Measurements from ENCODE around the gene FNDC3B.

The FNDC3B gene

DNA sequence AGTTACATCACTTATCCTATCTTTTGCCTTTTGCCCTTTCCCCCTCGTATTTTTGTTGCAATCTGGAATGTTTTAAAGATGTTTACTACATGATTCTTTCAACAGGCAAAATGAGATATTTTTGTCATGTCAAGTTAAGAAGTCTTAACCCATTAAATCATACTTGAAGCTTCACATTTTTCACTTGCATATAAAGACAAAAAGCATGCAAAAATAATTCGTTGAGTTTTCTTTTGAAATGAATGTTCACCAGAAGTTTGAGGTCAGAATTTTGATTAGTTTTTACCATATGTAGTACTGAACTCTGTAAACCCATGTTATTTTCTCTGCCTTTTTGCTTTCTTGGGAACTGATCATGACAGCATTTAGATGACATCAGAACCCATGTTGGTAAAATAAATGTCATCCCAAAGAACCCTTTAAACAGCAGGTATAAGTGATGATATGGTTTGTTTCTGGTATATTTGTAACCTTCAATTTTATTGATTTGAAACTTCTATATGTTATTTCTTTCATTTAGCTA, 220.4 kb downstream of the FNDC3B start:
- H3K4me3 ChIP-seq (ENCODE audit: low read length, poor library complexity, severe bottlenecking) = no peak overlapping the region
- no peaks in the 10 kb centered on the region for H3K4me1 ChIP-seq (ENCODE audit: insufficient read depth, low read length, poor library complexity, severe bottlenecking)
- no peaks in the 10 kb centered on the region; the same call in 1 of the 2 replicates for H3K36me3 ChIP-seq (ENCODE audit: insufficient read depth, low read length)
- no peak overlapping the region for H3K4me2 ChIP-seq (ENCODE audit: low read depth, low read length, poor library complexity, severe bottlenecking)
- H3K9me2 ChIP-seq (replicated peaks; ENCODE audit: low read depth, low read length) = no peaks in the 10 kb centered on the region
- no peaks in the 10 kb centered on the region for H3K9me3 ChIP-seq (ENCODE audit: insufficient read depth, low read depth, low read length)
- H3F3A ChIP-seq (ENCODE audit: low read depth) = no peaks in the 10 kb centered on the region
- no peaks in the 10 kb centered on the region for H3K79me2 ChIP-seq (ENCODE audit: insufficient read depth, low read length)
- H2AFZ ChIP-seq (ENCODE audit: low read length) = no peak overlapping the region
- H3K27me3 ChIP-seq (ENCODE audit: insufficient read depth, low read length, poor library complexity, severe bottlenecking) = no peaks in the 10 kb centered on the region
- no peaks in the 10 kb centered on the region for H4K20me1 ChIP-seq (ENCODE audit: insufficient read depth, low read length, poor library complexity, severe bottlenecking)
- TF ChIP-seq, protein P1, sequence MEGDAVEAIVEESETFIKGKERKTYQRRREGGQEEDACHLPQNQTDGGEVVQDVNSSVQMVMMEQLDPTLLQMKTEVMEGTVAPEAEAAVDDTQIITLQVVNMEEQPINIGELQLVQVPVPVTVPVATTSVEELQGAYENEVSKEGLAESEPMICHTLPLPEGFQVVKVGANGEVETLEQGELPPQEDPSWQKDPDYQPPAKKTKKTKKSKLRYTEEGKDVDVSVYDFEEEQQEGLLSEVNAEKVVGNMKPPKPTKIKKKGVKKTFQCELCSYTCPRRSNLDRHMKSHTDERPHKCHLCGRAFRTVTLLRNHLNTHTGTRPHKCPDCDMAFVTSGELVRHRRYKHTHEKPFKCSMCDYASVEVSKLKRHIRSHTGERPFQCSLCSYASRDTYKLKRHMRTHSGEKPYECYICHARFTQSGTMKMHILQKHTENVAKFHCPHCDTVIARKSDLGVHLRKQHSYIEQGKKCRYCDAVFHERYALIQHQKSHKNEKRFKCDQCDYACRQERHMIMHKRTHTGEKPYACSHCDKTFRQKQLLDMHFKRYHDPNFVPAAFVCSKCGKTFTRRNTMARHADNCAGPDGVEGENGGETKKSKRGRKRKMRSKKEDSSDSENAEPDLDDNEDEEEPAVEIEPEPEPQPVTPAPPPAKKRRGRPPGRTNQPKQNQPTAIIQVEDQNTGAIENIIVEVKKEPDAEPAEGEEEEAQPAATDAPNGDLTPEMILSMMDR (conservative IDR thresholded peaks at IDR 0.05; ENCODE audit: low read length) = no peak
- TF ChIP-seq EZH2phosphoT487 (IDR thresholded peaks at IDR 0.05; ENCODE audit: borderline replicate concordance) = no peak
- H3K9ac ChIP-seq (ENCODE audit: low read depth, low read length, poor library complexity, severe bottlenecking) = no peak overlapping the region

DNA sequence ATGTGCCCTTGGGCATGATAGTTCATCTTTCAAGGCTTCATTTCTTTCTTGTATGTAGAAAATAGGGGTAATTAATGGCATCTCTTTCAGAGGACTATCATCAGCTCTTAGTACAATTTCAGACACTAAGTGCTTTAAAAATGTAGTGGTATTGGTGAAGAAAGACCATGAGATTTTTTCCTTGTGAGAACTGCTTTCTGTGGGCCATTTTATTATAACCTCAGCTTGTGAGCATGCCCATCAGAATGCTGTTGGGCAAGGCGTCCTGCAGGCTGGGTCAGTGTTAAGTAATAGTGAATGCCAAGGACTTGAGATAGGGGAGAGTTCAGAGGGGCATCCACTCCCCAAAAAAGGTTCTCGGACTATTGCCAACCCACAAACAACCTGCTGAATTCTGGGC, 221.0 kb downstream of the FNDC3B start:
- Histone ChIP-seq H2AFZ (ENCODE audit: low read length) (no peak overlapping the region), H3F3A (ENCODE audit: low read depth) (no peaks in the 10 kb centered on the region), H3K9me3 (ENCODE audit: insufficient read depth, low read depth, low read length) (no peaks in the 10 kb centered on the region), H3K79me2 (ENCODE audit: insufficient read depth, low read length) (no peaks in the 10 kb centered on the region), H4K20me1 (ENCODE audit: insufficient read depth, low read length, poor library complexity, severe bottlenecking) (no peaks in the 10 kb centered on the region), H3K9ac (ENCODE audit: low read depth, low read length, poor library complexity, severe bottlenecking) (no peak overlapping the region), H3K4me1 (ENCODE audit: insufficient read depth, low read length, poor library complexity, severe bottlenecking) (no peaks in the 10 kb centered on the region), H3K4me3 (ENCODE audit: low read length, poor library complexity, severe bottlenecking) (no peak overlapping the region), H3K27me3 (ENCODE audit: insufficient read depth, low read length, poor library complexity, severe bottlenecking) (no peaks in the 10 kb centered on the region), H3K4me2 (ENCODE audit: low read depth, low read length, poor library complexity, severe bottlenecking) (no peak overlapping the region), H3K9me2 (replicated peaks; ENCODE audit: low read depth, low read length) (no peaks in the 10 kb centered on the region), H3K36me3 (ENCODE audit: insufficient read depth, low read length) (no peaks in the 10 kb centered on the region; the same call in 1 of the 2 replicates)
- no peak for TF ChIP-seq EZH2phosphoT487 (IDR thresholded peaks at IDR 0.05; ENCODE audit: borderline replicate concordance)
- TF ChIP-seq, protein P1 (conservative IDR thresholded peaks at IDR 0.05; ENCODE audit: low read length) = no peak

DNA sequence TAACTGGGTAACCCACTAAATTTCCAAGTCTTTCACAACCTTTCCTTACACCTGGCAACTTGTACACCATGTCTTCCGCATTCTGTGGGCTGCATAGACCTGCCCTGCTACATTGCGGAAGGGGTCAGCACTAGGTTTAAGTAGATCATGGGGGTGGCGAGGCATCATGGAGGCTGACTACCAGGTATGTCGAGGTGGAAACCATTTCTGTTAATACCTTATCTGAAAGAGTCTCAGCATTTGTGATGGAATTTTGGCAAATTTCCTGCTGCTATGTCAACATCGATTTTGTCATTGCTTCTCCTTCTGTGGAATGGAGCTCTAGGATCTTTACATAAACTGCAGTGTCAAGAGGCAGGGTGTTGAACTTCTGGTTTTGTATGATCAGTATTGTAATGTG, 221.7 kb downstream of the FNDC3B start:
- Histone ChIP-seq H3K4me2 (ENCODE audit: low read depth, low read length, poor library complexity, severe bottlenecking) (no peak overlapping the region), H3K27me3 (ENCODE audit: insufficient read depth, low read length, poor library complexity, severe bottlenecking) (no peaks in the 10 kb centered on the region), H4K20me1 (ENCODE audit: insufficient read depth, low read length, poor library complexity, severe bottlenecking) (no peaks in the 10 kb centered on the region), H3F3A (ENCODE audit: low read depth) (no peaks in the 10 kb centered on the region), H3K4me1 (ENCODE audit: insufficient read depth, low read length, poor library complexity, severe bottlenecking) (no peaks in the 10 kb centered on the region), H3K9me2 (replicated peaks; ENCODE audit: low read depth, low read length) (no peaks in the 10 kb centered on the region), H3K9ac (ENCODE audit: low read depth, low read length, poor library complexity, severe bottlenecking) (no peak overlapping the region), H3K9me3 (ENCODE audit: insufficient read depth, low read depth, low read length) (no peaks in the 10 kb centered on the region), H3K4me3 (ENCODE audit: low read length, poor library complexity, severe bottlenecking) (no peak overlapping the region), H3K36me3 (ENCODE audit: insufficient read depth, low read length) (no peaks in the 10 kb centered on the region; the same call in 1 of the 2 replicates), H3K79me2 (ENCODE audit: insufficient read depth, low read length) (no peaks in the 10 kb centered on the region), H2AFZ (ENCODE audit: low read length) (no peak overlapping the region)
- TF ChIP-seq, protein P1 (conservative IDR thresholded peaks at IDR 0.05; ENCODE audit: low read length) = no peak
- TF ChIP-seq EZH2phosphoT487 (IDR thresholded peaks at IDR 0.05; ENCODE audit: borderline replicate concordance) = no peak

All from Loucy (cell line).